Fibroblast of lung (primary cell): ENCODE results near the gene RNGTT. TPM values are rescaled to one million over a fixed set of nuclear protein-coding genes. Genes with fewer than 3 reads are reported as not detected.

Experiments
- DNase-seq, 2 donors: peaks; one replicate each; pipeline versions ENCODE4 v3.0.0 to v3.0.0-alpha.2; 2010; ENCODE audit warnings: low read depth in 2 of 2
- H2AFZ ChIP-seq: 2 replicates; pipeline ENCODE4 v1.5.1; 2012; ENCODE audit warnings: low read length, control low read depth, inconsistent platforms
- H3K27ac ChIP-seq: 2 replicates; pipeline ENCODE4 v1.5.1; 2011; ENCODE audit warnings: low read length, control low read depth; ENCODE audit not compliant: insufficient read depth
- H3K27me3 ChIP-seq: 2 replicates; pipeline ENCODE4 v1.5.1; 2011; ENCODE audit warnings: mild to moderate bottlenecking, low read length; ENCODE audit not compliant: control insufficient read depth, insufficient read depth
- H3K36me3 ChIP-seq: 2 replicates; pipeline ENCODE4 v1.5.1; 2011; ENCODE audit warnings: low read length; ENCODE audit not compliant: control insufficient read depth, insufficient read depth
- H3K4me1 ChIP-seq: 2 replicates; pipeline ENCODE4 v1.5.1; 2011; ENCODE audit warnings: low read length; ENCODE audit not compliant: control insufficient read depth, insufficient read depth; ENCODE audit errors: extremely low read depth
- H3K4me2 ChIP-seq: 2 replicates; pipeline ENCODE4 v1.5.1; 2011; ENCODE audit warnings: low read length, control low read depth; ENCODE audit not compliant: insufficient read depth; ENCODE audit errors: extremely low read depth
- H3K4me3 ChIP-seq, 4 experiments: fragments of 200-600 bp in 1 of 4; sonication (generic) in 1 of 4; replicated peaks in 1 of 4; 2 replicates each; pipeline ENCODE4 v1.5.1; 2011 to 2016; ENCODE audit warnings: low read length in 4 of 4, low read depth in 3 of 4, mild to moderate bottlenecking in 3 of 4, control low read depth in 2 of 4, inconsistent platforms in 1 of 4, mixed read lengths in 1 of 4; ENCODE audit not compliant: insufficient read depth in 1 of 4; ENCODE audit errors: control extremely low read depth in 1 of 4
- H3K79me2 ChIP-seq: 2 replicates; pipeline ENCODE4 v1.5.1; 2012; ENCODE audit warnings: mild to moderate bottlenecking, low read length, inconsistent platforms; ENCODE audit not compliant: control insufficient read depth, insufficient read depth
- H3K9ac ChIP-seq: 2 replicates; pipeline ENCODE4 v1.5.1; 2011; ENCODE audit warnings: mild to moderate bottlenecking, low read length, control low read depth; ENCODE audit not compliant: insufficient read depth
- H3K9me3 ChIP-seq: 2 replicates; pipeline ENCODE4 v1.5.1; 2012; ENCODE audit warnings: low read depth, low read length; ENCODE audit not compliant: control insufficient read depth, insufficient read depth
- H4K20me1 ChIP-seq: 2 replicates; pipeline ENCODE4 v1.5.1; 2011; ENCODE audit warnings: low read length; ENCODE audit not compliant: control insufficient read depth, insufficient read depth; ENCODE audit errors: extremely low read depth
- CTCF ChIP-seq, 2 donors: IDR thresholded peaks in 1 of 2; conservative IDR thresholded peaks in 1 of 2; 1 replicate in 1 of 2; 2 replicates in 1 of 2; pipeline ENCODE4 v1.5.1; 2011 to 2012; ENCODE audit warnings: low read length in 2 of 2, control low read depth in 1 of 2, inconsistent platforms in 1 of 2, low read depth in 1 of 2, mild to moderate bottlenecking in 1 of 2
- EZH2 ChIP-seq: IDR thresholded peaks from 2 replicates; pipeline ENCODE4 v1.5.1; 2012; ENCODE audit warnings: low read length, control low read depth, mild to moderate bottlenecking; ENCODE audit errors: missing control alignments
- polyA plus RNA-seq, 2 donors: library from polyadenylated mRNA; depleted of rRNA in 1 of 2; stranded (reverse) in 1 of 2; unstranded in 1 of 2; fragments of >200 nt; gene quantifications; 2 replicates each; pipeline ENCODE4 v1.2.1, GENCODE V29; 2011 to 2012; ENCODE audit warnings: missing spikeins in 1 of 2
- total RNA-seq: library from RNA; depleted of rRNA; stranded (reverse); fragments of >200 nt; gene quantifications from 2 replicates; pipeline ENCODE4 v1.2.1, GENCODE V29; 2014

The RNGTT gene
- total and polyA plus RNA-seq, 2 donors (not counting 1 experiment from before 2014, with no cell fraction given) = 10.7 to 12.7 TPM

- Histone ChIP-seq H3K27me3 (no peaks in the 10 kb centered on the region), H4K20me1 (no peaks in the 10 kb centered on the region), H3K4me2 (no peak overlapping the region), H2AFZ (no peak overlapping the region), H3K4me3 (no peak overlapping the region), H3K9me3 (no peaks in the 10 kb centered on the region), H3K4me1 (no peaks in the 10 kb centered on the region), H3K9ac (no peak overlapping the region), H3K36me3 (no peaks in the 10 kb centered on the region), H3K27ac (no peak overlapping the region), H3K79me2 (no peaks in the 10 kb centered on the region)
- DNase-seq = no peak
- TF ChIP-seq CTCF (conservative IDR thresholded peaks at IDR 0.05 in 1 of 2, IDR thresholded peaks at IDR 0.05 in 1 of 2; ENCODE audit: low read depth in 1 of 2, low read length in 2 of 2) (no peak), EZH2 (no peak)
Observed at GRCh38 chr6:88609983-88610382, 353.4 kb downstream of the RNGTT start.

- TF ChIP-seq CTCF (conservative IDR thresholded peaks at IDR 0.05 in 1 of 2, IDR thresholded peaks at IDR 0.05 in 1 of 2; ENCODE audit: low read depth in 1 of 2, low read length in 2 of 2) = no peak
- TF ChIP-seq EZH2 = no peak
- no peak overlapping the region for H2AFZ ChIP-seq
- no peak overlapping the region for H3K9ac ChIP-seq
- H3K36me3 ChIP-seq = no peaks in the 10 kb centered on the region
- H3K4me3 ChIP-seq = no peak overlapping the region
- no peaks in the 10 kb centered on the region for H3K4me1 ChIP-seq
- H3K27me3 ChIP-seq = no peaks in the 10 kb centered on the region
- H3K27ac ChIP-seq = no peak overlapping the region
- no peaks in the 10 kb centered on the region for H3K79me2 ChIP-seq
- H3K4me2 ChIP-seq = no peak overlapping the region
- H3K9me3 ChIP-seq = no peaks in the 10 kb centered on the region
- no peaks in the 10 kb centered on the region for H4K20me1 ChIP-seq
- DNase-seq = no peak
Observed at GRCh38 chr6:88605271-88605670, 358.1 kb downstream of the RNGTT start.

GRCh38 chr6:88599571-88599970 lies 363.8 kb downstream of the RNGTT start:
- no peak overlapping the region for H2AFZ ChIP-seq
- H3K9me3 ChIP-seq = no peaks in the 10 kb centered on the region
- no peaks in the 10 kb centered on the region for H3K79me2 ChIP-seq
- no peak overlapping the region for H3K9ac ChIP-seq
- no peak overlapping the region for H3K27ac ChIP-seq
- TF ChIP-seq EZH2 (no peak), CTCF (conservative IDR thresholded peaks at IDR 0.05 in 1 of 2, IDR thresholded peaks at IDR 0.05 in 1 of 2; ENCODE audit: low read depth in 1 of 2, low read length in 2 of 2) (no peak)
- H4K20me1 ChIP-seq = no peaks in the 10 kb centered on the region
- no peak for DNase-seq
- no peak overlapping the region for H3K4me2 ChIP-seq
- no peaks in the 10 kb centered on the region for H3K27me3 ChIP-seq
- H3K36me3 ChIP-seq = no peaks in the 10 kb centered on the region
- H3K4me3 ChIP-seq = no peak overlapping the region
- H3K4me1 ChIP-seq = no peaks in the 10 kb centered on the region
